Mesenchymal stem cell (in vitro differentiated cells and primary cell): ENCODE data around the gene EPS15.
"Not testable (repeated sequence)": the region's sequence is repeated elsewhere in the genome, so short reads cannot be mapped to it uniquely, and the experiment has no call there.

Source experiments
- DNase-seq: peaks from one replicate; pipeline ENCODE4 v3.0.0-alpha.2; 2013
- H2AFZ ChIP-seq: one replicate; pipeline ENCODE4 v1.6.1; 2013; ENCODE audit warnings: low read depth, mild to moderate bottlenecking, control low read depth, inconsistent platforms, low read length, moderate library complexity
- H2AK5ac ChIP-seq: 2 replicates; pipeline ENCODE4 v1.6.1; 2013; ENCODE audit warnings: low read length, moderate library complexity, mild to moderate bottlenecking, inconsistent platforms; ENCODE audit not compliant: severe bottlenecking
- H2BK120ac ChIP-seq: one replicate; pipeline ENCODE4 v1.6.1; 2013; ENCODE audit warnings: low read depth, mild to moderate bottlenecking, inconsistent platforms, low read length, moderate library complexity
- H2BK12ac ChIP-seq, 2 experiments: one replicate each; pipeline ENCODE4 v1.6.1; 2013; ENCODE audit warnings: inconsistent platforms in 2 of 2, low read length in 2 of 2, mild to moderate bottlenecking in 2 of 2, moderate library complexity in 2 of 2, control low read depth in 1 of 2
- H2BK15ac ChIP-seq: one replicate; pipeline ENCODE4 v1.6.1; 2013; ENCODE audit warnings: mild to moderate bottlenecking, low read depth, inconsistent platforms; ENCODE audit not compliant: poor library complexity, severe bottlenecking
- H2BK5ac ChIP-seq: 2 replicates; pipeline ENCODE4 v1.6.1; 2013; ENCODE audit warnings: low read depth, mild to moderate bottlenecking, low read length, control low read depth, inconsistent platforms; ENCODE audit not compliant: poor library complexity, severe bottlenecking
- H3K14ac ChIP-seq, 2 experiments: one replicate each; pipeline ENCODE4 v1.6.1; 2013; ENCODE audit warnings: inconsistent platforms in 2 of 2, low read length in 2 of 2, control low read depth in 1 of 2, mild to moderate bottlenecking in 1 of 2, moderate library complexity in 1 of 2
- H3K18ac ChIP-seq, 2 experiments: one replicate each; pipeline ENCODE4 v1.6.1; 2013; ENCODE audit warnings: inconsistent platforms in 2 of 2, low read length in 2 of 2, control low read depth in 1 of 2, low read depth in 1 of 2, mild to moderate bottlenecking in 1 of 2
- H3K23ac ChIP-seq, 2 experiments: one replicate each; pipeline ENCODE4 v1.6.1; 2013; ENCODE audit warnings: inconsistent platforms in 2 of 2, low read length in 2 of 2, mild to moderate bottlenecking in 2 of 2, moderate library complexity in 2 of 2, control low read depth in 1 of 2
- H3K27ac ChIP-seq: 2 replicates; pipeline ENCODE4 v1.5.1; 2013; ENCODE audit warnings: mild to moderate bottlenecking, moderate library complexity, low read length, control low read depth, inconsistent platforms; ENCODE audit not compliant: poor library complexity, severe bottlenecking
- H3K27me3 ChIP-seq, 2 experiments: 2 replicates each; pipeline versions ENCODE4 v1.6.1 to v1.7.0; 2013; ENCODE audit warnings: low read length in 2 of 2, mild to moderate bottlenecking in 2 of 2, moderate library complexity in 2 of 2, control low read depth in 1 of 2, inconsistent platforms in 1 of 2; ENCODE audit not compliant: control insufficient read depth in 1 of 2, insufficient read depth in 1 of 2
- H3K36me3 ChIP-seq, 2 experiments: 2 replicates each; pipeline versions ENCODE4 v1.6.1 to v1.7.0; 2013; ENCODE audit warnings: low read length in 2 of 2, control low read depth in 1 of 2, inconsistent platforms in 1 of 2, low read depth in 1 of 2, mild to moderate bottlenecking in 1 of 2; ENCODE audit not compliant: insufficient read depth in 2 of 2, control insufficient read depth in 1 of 2
- H3K4ac ChIP-seq, 2 experiments: one replicate each; pipeline ENCODE4 v1.6.1; 2013; ENCODE audit warnings: inconsistent platforms in 2 of 2, low read length in 2 of 2, mild to moderate bottlenecking in 2 of 2, moderate library complexity in 2 of 2, control low read depth in 1 of 2, low read depth in 1 of 2
- H3K4me1 ChIP-seq: 2 replicates; pipeline ENCODE4 v1.6.1; 2013; ENCODE audit warnings: low read depth, low read length, control low read depth; ENCODE audit not compliant: control insufficient read depth, insufficient read depth
- H3K4me2 ChIP-seq: 2 replicates; pipeline ENCODE4 v1.6.1; 2013; ENCODE audit warnings: low read length, mild to moderate bottlenecking, inconsistent platforms; ENCODE audit not compliant: poor library complexity, severe bottlenecking
- H3K4me3 ChIP-seq, 2 experiments: 2 replicates each; pipeline versions ENCODE4 v1.5.1 to v1.7.0; 2013; ENCODE audit warnings: low read length in 2 of 2, mild to moderate bottlenecking in 2 of 2, control low read depth in 1 of 2, low read depth in 1 of 2; ENCODE audit not compliant: insufficient read depth in 1 of 2
- H3K79me1 ChIP-seq: replicated peaks from 2 replicates; pipeline ENCODE4 v1.6.1; 2013; ENCODE audit warnings: mild to moderate bottlenecking, control low read depth, low read length, inconsistent platforms; ENCODE audit not compliant: poor library complexity, severe bottlenecking
- H3K9ac ChIP-seq: 2 replicates; pipeline ENCODE4 v1.7.0; 2013; ENCODE audit warnings: mild to moderate bottlenecking, low read length, moderate library complexity
- H3K9me3 ChIP-seq: 2 replicates; pipeline ENCODE4 v1.7.0; 2013; ENCODE audit warnings: mild to moderate bottlenecking, low read length; ENCODE audit not compliant: control insufficient read depth
- H4K8ac ChIP-seq: one replicate; pipeline ENCODE4 v1.6.1; 2013; ENCODE audit warnings: inconsistent platforms, mild to moderate bottlenecking, low read length, moderate library complexity
- H4K91ac ChIP-seq: one replicate; pipeline ENCODE4 v1.6.1; 2013; ENCODE audit warnings: mild to moderate bottlenecking, low read length, inconsistent platforms
- WGBS: methylation state at CpG from one replicate; pipeline ENCODE4 v1.1.7; 2013; ENCODE audit warnings: mixed read lengths; 5-methylcytosine and 5-hydroxymethylcytosine counted together

Gene EPS15

GRCh38 chr1:51462289-51462688, 56.8 kb downstream of the EPS15 start:
- H3K14ac ChIP-seq, H3K18ac ChIP-seq, H4K91ac ChIP-seq, H4K8ac ChIP-seq, H2BK120ac ChIP-seq, H3K27me3 ChIP-seq, H3K9ac ChIP-seq, H3K23ac ChIP-seq, H3K27ac ChIP-seq, H3K4me2 ChIP-seq, H2BK15ac ChIP-seq, DNase-seq, H3K4ac ChIP-seq, H3K9me3 ChIP-seq, H2BK12ac ChIP-seq, H3K79me1 ChIP-seq, H3K4me1 ChIP-seq, H2BK5ac ChIP-seq, H2AFZ ChIP-seq, H2AK5ac ChIP-seq, H3K4me3 ChIP-seq: not testable (repeated sequence)
- 60% methylated on average over 1 of the region's 2 CpGs for WGBS
- H3K36me3 ChIP-seq, result peaks cover 4 to 62% of the 10 kb centered on the region in 2 experiments

GRCh38 chr1:51454554-51454953, 64.5 kb downstream of the EPS15 start:
- Histone ChIP-seq H3K9me3 (no peaks in the 10 kb centered on the region), H3K4me3 (no peak overlapping the region), H3K27ac (no peak overlapping the region), H3K18ac (no peak overlapping the region), H3K14ac (no peak overlapping the region), H3K27me3 (no peaks in the 10 kb centered on the region), H3K79me1 (peaks cover 6% of the 10 kb centered on the region), H4K91ac (no peak overlapping the region), H3K4me2 (no peak overlapping the region), H2BK5ac (no peak overlapping the region), H3K36me3 (peaks cover 14 to 36% of the 10 kb centered on the region in 2 experiments), H2BK15ac (no peak overlapping the region), H2BK120ac (no peak overlapping the region), H2AFZ (no peak overlapping the region), H4K8ac (no peak overlapping the region), H2AK5ac (no peak overlapping the region), H3K4me1 (no peaks in the 10 kb centered on the region), H2BK12ac (no peak overlapping the region), H3K4ac (no peak overlapping the region), H3K9ac (no peak overlapping the region), H3K23ac (no peak overlapping the region)
- 90% methylated on average over 3 of the region's 4 CpGs for WGBS
- no peak for DNase-seq

GRCh38 chr1:51453010-51453409, 66.1 kb downstream of the EPS15 start:
- Histone ChIP-seq H3K4me3 (no peak overlapping the region), H3K27me3 (no peaks in the 10 kb centered on the region), H2BK5ac (no peak overlapping the region), H3K23ac (no peak overlapping the region), H3K4ac (no peak overlapping the region), H3K36me3 (peaks cover 11 to 34% of the 10 kb centered on the region in 2 experiments), H4K91ac (no peak overlapping the region), H3K9me3 (no peaks in the 10 kb centered on the region), H3K14ac (no peak overlapping the region), H4K8ac (no peak overlapping the region), H2AK5ac (no peak overlapping the region), H3K79me1 (peaks cover 6% of the 10 kb centered on the region), H2AFZ (no peak overlapping the region), H3K18ac (no peak overlapping the region), H3K4me2 (no peak overlapping the region), H2BK120ac (no peak overlapping the region), H3K9ac (no peak overlapping the region), H3K4me1 (no peaks in the 10 kb centered on the region), H2BK12ac (no peak overlapping the region), H2BK15ac (no peak overlapping the region), H3K27ac (no peak overlapping the region)
- no CpG with 5 or more reads among the region's 2 CpGs for WGBS
- DNase-seq, result no peak

GRCh38 chr1:51448844-51449454, 70.1 kb downstream of the EPS15 start:
- not testable (repeated sequence) for H3K27me3 ChIP-seq, H2BK120ac ChIP-seq, H4K91ac ChIP-seq, H4K8ac ChIP-seq, H3K27ac ChIP-seq, H3K23ac ChIP-seq, H2BK12ac ChIP-seq, H3K9me3 ChIP-seq, H3K9ac ChIP-seq, H3K4me2 ChIP-seq, H2AK5ac ChIP-seq, H2BK5ac ChIP-seq, H3K4me1 ChIP-seq, H3K18ac ChIP-seq, H2AFZ ChIP-seq, DNase-seq, H3K14ac ChIP-seq, H3K4ac ChIP-seq, H3K79me1 ChIP-seq, H3K4me3 ChIP-seq, H2BK15ac ChIP-seq
- peaks cover 11 to 58% of the 10 kb centered on the region in 2 experiments for H3K36me3 ChIP-seq
- WGBS, result 100% methylated on average over 1 of the region's 1 CpG
